Putamen (tissue), 1 donor: ENCODE data around the gene CASP2.
A peak's percentile ranks its signal among the peaks of the same experiment; 100 is the strongest.

Experiments used
- DNase-seq: peaks from one replicate; pipeline ENCODE4 v3.0.0-alpha.2; 2016; ENCODE audit warnings: low spot score

CASP2 gene

GRCh38 chr7:143287935-143288826, at the start of gene CASP2:
Gene CASP2 (plus strand): TSS chr7:143288351. CDS start chr7:143288456, 105 bp downstream.
- DNase-seq = peak; percentile 98

DNA sequence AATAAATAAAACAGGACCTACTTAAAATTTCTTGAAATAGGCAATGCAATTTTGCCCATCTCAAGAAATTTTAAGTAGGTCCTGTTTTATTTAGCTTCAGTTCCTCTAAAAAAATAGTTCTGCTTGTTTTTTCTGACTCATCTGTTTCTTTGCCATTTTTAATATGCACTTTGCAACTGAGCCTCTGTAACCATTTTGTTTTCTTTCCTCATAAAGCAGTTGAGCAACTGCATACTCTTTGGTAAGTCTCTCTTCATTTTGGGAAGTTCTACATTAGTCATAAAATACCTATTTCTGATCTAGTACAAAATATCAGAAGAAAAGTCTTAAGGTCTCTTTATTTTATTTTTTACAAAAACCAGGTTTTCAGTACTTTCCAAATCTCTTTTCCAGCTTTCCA, 48.3 kb upstream of the CASP2 start:
- no peak for DNase-seq

DNA sequence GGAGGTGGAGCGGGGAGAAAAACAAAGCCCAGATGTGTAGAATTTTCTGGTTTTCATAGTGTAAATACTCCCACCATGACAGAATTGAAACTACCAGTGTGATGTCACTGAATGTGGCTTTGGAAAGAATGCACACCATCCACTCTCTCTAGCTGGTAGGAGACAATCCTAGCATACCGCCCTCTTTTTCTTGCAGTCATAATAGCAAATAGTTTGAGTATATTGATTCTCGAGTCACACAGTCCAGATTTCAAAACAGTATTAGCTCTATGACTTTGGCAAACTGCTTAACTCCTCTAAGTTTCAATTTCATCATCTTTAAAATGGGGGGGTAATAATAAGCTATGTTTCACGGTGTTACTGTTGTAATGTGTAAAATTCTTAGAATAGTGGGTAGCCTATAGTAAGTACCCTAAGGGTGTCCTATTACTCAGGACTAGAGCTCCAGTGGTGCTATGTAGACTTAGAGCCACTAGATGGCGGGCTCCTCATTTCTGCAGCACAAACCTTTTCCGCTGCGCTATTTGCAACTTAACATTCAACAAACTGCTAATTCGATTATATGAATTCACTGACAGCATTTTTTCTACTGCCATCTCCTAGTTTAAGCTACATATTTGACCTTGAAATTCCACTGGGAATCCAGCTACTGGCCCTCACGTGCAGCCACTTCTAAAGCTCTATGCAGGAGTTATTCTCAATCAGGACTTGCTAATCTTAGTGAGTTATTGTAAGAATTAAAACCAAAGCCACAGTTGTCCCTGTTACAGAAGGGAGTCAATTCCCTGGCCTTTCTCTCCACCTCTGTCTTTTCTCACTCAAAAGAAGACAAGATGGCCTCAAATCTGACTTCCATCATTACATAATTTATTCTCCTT, 47.6 kb upstream of the CASP2 start:
- DNase-seq = peak; percentile 76

- no peak for DNase-seq
Measured at GRCh38 chr7:143242306-143242705, 45.8 kb upstream of the CASP2 start.

- no peak for DNase-seq
Measured at GRCh38 chr7:143243111-143243510, 45.0 kb upstream of the CASP2 start.

DNA sequence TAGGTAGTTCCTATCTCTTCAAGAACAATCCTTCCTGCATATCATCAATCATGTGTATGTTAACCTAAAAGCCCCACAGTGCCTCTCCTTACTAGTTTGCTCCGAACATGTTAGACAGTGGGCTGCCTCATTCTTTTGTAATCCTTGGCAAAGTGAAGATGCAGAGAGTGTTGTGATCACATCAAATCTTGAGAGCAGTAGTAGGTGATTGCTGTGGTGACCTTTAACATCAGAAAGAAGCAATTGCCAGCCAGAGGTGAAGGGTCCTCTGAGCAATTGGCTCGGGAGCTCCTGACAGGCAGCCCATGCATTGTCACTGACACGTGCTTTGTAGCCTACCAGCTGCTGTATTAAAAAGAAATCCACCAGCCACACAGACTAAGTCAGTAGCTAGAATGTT, 44.5 kb upstream of the CASP2 start:
- no peak for DNase-seq

DNA sequence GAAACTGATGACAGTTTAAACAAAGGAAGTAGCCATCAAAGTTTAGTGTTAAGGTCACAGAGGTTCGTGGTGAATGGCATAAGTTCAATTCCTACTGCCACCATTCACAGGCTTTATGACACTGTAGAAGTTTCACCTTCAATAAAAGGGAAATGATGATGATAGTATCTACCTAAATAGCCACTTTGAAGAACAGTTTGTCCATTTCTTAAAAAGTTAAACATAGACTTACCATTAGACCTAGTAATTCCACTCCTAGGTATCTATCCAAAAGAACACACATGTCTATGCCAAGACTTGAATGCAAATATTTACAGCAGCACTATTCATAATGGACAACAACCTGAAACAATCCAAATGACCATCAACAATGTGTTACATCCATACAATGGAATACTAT, 43.8 kb upstream of the CASP2 start:
- DNase-seq = no peak

GRCh38 chr7:143245123-143245522, 43.0 kb upstream of the CASP2 start:
- no peak for DNase-seq

GRCh38 chr7:143247372-143247771, 40.8 kb upstream of the CASP2 start:
- DNase-seq = no peak

GRCh38 chr7:143248761-143249354, 39.3 kb upstream of the CASP2 start:
- no peak for DNase-seq

DNA sequence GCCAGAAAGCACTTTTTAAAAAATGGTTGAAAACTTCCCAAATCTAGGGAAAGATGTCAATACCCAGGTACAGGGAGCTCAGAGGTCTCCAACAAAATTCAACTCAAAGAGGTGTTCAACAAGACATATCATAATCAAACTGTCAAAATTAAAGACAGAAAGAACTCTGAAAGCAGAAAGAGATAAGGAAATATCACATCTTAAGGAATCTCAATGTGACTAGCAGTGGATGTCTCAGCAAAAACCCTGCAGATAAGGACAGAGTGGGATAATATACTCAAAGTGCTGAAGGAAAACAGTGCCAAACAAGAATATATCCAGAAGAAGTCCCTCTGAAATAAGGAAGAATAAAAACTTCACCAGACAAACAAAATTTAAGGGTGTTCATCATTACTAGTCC, 38.0 kb upstream of the CASP2 start:
- DNase-seq = no peak

- DNase-seq = no peak
Measured at GRCh38 chr7:143250822-143251221, 37.3 kb upstream of the CASP2 start.

- DNase-seq = no peak
Measured at GRCh38 chr7:143252006-143252405, 36.1 kb upstream of the CASP2 start.

GRCh38 chr7:143255564-143255963, 32.6 kb upstream of the CASP2 start:
- DNase-seq = no peak

DNA sequence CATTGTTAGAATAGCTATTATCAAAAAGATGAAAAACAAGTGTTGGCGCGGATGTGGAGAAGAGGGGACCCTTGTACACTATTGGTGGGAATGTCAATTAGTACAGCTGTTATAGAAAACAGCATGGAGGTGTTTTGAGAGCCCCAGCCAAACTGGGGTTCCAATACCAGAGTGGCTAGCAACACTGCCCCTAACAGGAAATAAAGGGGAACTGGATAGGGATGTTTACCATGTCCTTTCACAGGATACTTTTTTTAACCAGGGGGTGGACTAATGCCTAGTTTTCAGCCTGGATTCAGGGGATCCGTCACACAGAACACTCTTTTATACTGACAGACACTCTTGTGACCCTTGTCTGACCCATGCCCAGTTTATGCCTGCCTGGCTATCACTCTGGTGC, 31.8 kb upstream of the CASP2 start:
- DNase-seq = no peak

- no peak for DNase-seq
Measured at GRCh38 chr7:143256932-143257331, 31.2 kb upstream of the CASP2 start.

DNA sequence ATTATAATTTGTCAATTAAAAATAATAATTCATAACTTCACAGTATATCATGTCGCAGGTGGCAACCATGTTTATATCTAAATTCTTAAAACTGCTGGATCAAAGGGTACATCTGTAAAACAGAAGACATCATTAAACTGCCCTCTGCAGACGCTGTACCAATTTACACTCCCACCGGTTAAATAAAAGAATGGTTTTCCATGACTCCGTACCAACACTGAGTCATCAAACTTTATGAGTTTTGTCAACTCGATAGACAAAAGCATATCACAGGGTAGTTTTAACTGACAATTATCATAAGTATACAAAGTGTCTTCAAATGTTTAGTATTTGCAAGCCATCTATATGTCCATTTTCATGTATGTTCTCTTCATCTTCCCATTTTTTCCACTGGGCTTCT, 30.6 kb upstream of the CASP2 start:
- DNase-seq = no peak

DNA sequence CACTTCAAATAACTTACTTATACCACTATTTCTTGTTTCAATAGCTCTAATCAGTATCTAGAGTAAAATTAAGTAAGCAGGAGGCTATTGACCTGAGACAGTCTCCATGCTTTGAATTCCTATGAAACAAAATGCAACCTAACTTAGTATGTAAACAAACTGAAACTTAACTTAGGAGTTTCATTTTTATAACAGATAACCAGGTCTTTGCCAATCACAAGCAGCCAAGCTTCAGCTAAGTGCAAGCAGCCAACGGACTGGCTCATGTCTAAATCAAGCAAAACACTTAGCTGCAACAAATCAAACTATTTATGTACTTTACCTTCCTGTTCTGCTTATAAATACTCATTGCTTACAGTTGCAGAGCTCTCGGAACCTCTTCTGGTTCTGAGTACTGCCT, 29.3 kb upstream of the CASP2 start:
- no peak for DNase-seq

- DNase-seq = no peak
Measured at GRCh38 chr7:143259765-143260164, 28.4 kb upstream of the CASP2 start.

DNA sequence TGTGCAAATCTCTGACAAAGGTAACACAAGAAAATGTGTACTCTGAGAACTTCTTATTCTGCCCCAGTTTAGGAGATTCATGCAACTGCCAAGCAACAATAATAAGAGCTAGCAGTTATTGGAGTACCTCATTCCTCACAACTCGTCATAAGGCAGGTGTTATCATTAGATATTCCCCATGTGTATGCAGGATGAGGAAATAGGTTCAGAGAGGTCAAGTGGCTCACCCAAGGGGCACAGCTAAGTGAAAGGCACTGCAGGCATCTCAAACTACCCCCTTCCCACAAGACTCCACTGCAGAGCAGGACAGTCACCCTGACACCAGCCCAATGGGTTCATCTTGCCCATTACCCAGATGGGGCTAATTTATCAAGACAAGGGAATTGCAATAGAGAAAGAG, 26.2 kb upstream of the CASP2 start:
- no peak for DNase-seq

- peak; percentile 84 for DNase-seq
Measured at GRCh38 chr7:143263266-143264195, 24.6 kb upstream of the CASP2 start, which contains the start of gene GSTK1. Gene GSTK1 (plus strand): TSS chr7:143263441. CDS start chr7:143263514, 73 bp downstream.
